ENCODE results near the gene RPL13.

The RPL13 gene

DNA sequence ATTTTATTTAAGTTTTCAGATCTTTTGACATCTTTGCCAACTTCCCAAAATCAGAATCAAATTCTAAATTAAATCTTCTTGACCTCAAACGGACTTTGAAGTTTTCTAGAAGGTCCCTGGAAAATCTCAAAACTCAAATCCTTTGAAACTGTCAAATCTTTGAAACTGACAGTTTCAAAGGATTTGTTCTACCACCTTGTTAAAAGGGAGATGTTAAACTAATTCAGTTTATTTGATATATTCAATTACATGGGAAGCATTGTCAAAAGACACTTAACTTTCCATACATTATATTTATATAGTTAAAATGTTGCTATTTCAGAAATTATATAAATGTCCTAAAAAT is 49.6 kb downstream of the RPL13 start:
- Histone ChIP-seq H3K9me2 (replicated peaks; ENCODE audit: control insufficient read depth, low read length) (no peaks in the 10 kb centered on the region), H3K4me1 (ENCODE audit: control insufficient read depth, low read length) (no peaks in the 10 kb centered on the region), H3K27me3 (ENCODE audit: control insufficient read depth, low read length) (no peaks in the 10 kb centered on the region), H3K9me3 (ENCODE audit: control insufficient read depth, insufficient read depth, low read length) (no peaks in the 10 kb centered on the region), H3K36me3 (ENCODE audit: control insufficient read depth, low read length) (no peaks in the 10 kb centered on the region), H3K27ac (ENCODE audit: low read depth, low read length) (no peak overlapping the region), H3K4me2 (ENCODE audit: low read length) (no peak overlapping the region), H3K79me2 (ENCODE audit: control insufficient read depth, low read length) (no peaks in the 10 kb centered on the region), H3K4me3 (ENCODE audit: low read length) (no peak overlapping the region), H3F3A (ENCODE audit: control insufficient read depth, insufficient read depth) (no peaks in the 10 kb centered on the region), H4K20me1 (ENCODE audit: control insufficient read depth, insufficient read depth, low read depth, low read length) (0 out of 2 replicates have a peak, but pooled peaks cover 5% of the 10 kb centered on the region)
- TF ChIP-seq, protein P1, sequence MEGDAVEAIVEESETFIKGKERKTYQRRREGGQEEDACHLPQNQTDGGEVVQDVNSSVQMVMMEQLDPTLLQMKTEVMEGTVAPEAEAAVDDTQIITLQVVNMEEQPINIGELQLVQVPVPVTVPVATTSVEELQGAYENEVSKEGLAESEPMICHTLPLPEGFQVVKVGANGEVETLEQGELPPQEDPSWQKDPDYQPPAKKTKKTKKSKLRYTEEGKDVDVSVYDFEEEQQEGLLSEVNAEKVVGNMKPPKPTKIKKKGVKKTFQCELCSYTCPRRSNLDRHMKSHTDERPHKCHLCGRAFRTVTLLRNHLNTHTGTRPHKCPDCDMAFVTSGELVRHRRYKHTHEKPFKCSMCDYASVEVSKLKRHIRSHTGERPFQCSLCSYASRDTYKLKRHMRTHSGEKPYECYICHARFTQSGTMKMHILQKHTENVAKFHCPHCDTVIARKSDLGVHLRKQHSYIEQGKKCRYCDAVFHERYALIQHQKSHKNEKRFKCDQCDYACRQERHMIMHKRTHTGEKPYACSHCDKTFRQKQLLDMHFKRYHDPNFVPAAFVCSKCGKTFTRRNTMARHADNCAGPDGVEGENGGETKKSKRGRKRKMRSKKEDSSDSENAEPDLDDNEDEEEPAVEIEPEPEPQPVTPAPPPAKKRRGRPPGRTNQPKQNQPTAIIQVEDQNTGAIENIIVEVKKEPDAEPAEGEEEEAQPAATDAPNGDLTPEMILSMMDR (IDR thresholded peaks at IDR 0.05; ENCODE audit: low read depth, low read length, poor library complexity, severe bottlenecking): no peak
- TF ChIP-seq EZH2phosphoT487 (IDR thresholded peaks at IDR 0.05; ENCODE audit: borderline replicate concordance, low read length): no peak

DNA sequence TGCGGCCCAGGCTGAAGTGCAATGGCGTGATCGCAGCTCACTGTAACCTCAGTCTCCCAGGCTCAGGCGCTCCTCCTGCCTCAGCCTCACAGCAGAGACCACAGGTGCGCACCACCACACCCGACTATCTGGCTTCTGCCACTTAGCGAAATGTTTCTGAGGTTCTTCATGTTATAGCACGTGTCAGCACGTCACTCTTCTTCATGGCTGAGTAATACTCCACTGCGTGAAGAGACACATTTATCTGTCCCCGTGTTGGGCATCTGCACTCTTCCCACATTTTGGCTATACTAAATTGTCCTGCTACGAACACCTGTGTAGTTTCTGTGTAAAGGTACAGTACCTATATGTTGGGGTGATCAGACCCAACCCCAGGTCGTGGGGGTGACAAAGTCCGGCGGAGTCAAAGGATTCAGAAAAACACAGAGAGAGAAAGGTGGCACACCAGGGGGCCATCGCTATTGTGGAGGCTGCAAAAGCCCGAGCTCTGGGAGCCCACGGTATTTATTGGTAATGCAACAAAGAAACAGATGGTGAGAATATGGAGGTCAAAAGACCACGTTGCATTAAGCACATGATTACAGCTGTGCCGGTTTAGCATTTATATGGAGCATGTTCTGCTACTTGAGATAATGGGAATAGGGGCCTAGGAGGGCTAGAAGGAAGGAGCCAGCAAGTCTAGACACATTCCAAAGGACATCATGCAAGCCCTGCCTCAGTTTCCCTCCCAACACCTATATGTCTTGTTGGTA is 52.1 kb downstream of the RPL13 start:
- Histone ChIP-seq H3K27me3 (ENCODE audit: control insufficient read depth, low read length) (no peaks in the 10 kb centered on the region), H4K20me1 (ENCODE audit: control insufficient read depth, insufficient read depth, low read depth, low read length) (0 out of 2 replicates have a peak, but pooled peaks cover 5% of the 10 kb centered on the region), H3K36me3 (ENCODE audit: control insufficient read depth, low read length) (no peaks in the 10 kb centered on the region), H3K4me2 (ENCODE audit: low read length) (no peak overlapping the region), H3K4me3 (ENCODE audit: low read length) (no peak overlapping the region), H3K9me3 (ENCODE audit: control insufficient read depth, insufficient read depth, low read length) (no peaks in the 10 kb centered on the region), H3K4me1 (ENCODE audit: control insufficient read depth, low read length) (peaks cover 12% of the 10 kb centered on the region), H3F3A (ENCODE audit: control insufficient read depth, insufficient read depth) (no peaks in the 10 kb centered on the region), H3K27ac (ENCODE audit: low read depth, low read length) (no peak overlapping the region), H3K79me2 (ENCODE audit: control insufficient read depth, low read length) (no peaks in the 10 kb centered on the region), H3K9me2 (replicated peaks; ENCODE audit: control insufficient read depth, low read length) (no peaks in the 10 kb centered on the region)
- TF ChIP-seq, protein P1 (IDR thresholded peaks at IDR 0.05; ENCODE audit: low read depth, low read length, poor library complexity, severe bottlenecking): no peak
- no peak for TF ChIP-seq EZH2phosphoT487 (IDR thresholded peaks at IDR 0.05; ENCODE audit: borderline replicate concordance, low read length)

DNA sequence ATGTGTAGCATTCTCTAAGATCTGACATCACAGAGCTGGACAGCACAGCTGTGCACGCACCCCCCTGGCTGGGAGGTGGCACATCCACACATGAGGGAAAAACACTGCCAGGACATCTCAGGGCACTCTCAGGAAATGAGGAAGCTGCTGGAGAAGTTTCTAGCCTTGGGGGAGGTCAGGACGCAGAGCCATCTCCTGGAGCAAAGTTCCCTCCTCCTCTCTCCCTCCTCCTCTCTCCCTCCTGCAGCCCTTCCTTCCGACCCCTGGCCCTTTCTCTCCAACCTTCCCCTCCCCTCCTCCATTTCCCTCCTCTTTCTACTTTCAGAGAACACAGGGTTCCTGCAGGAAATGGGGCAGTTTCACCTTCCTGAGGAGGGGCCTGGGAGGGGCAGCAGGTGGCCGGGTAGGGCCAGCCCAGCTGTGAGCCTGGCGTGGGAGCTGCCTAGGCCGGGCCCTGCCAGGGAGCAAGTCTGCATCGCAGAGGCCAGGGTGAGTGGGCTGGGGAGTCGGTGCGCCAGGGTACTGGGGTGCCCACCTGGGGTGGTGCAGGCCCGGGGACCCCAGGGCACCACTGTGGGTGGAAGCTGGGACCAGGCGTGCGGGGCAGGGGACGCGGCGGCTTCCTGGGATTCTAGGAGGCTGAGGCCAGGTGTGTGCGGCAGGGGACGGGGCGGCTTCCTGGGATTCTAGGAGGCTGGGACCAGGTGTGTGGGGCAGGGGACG is 52.9 kb downstream of the RPL13 start, which contains the start of gene DPEP1:
Gene DPEP1, plus strand, starts transcription at position 412 of the 723 bp plus-strand sequence. CDS start 16,769 bp downstream, outside the sequence.
- H3K27me3 ChIP-seq (ENCODE audit: control insufficient read depth, low read length): no peaks in the 10 kb centered on the region
- H3K9me2 ChIP-seq (replicated peaks; ENCODE audit: control insufficient read depth, low read length): no peaks in the 10 kb centered on the region
- no peaks in the 10 kb centered on the region for H3K79me2 ChIP-seq (ENCODE audit: control insufficient read depth, low read length)
- no peak within 1 kb of the TSS for H3K4me3 ChIP-seq (ENCODE audit: low read length)
- H3K4me1 ChIP-seq (ENCODE audit: control insufficient read depth, low read length): peaks cover 12% of the 10 kb centered on the region
- H4K20me1 ChIP-seq (ENCODE audit: control insufficient read depth, insufficient read depth, low read depth, low read length): 0 out of 2 replicates have a peak, but pooled peaks cover 5% of the 10 kb centered on the region
- H3K36me3 ChIP-seq (ENCODE audit: control insufficient read depth, low read length): no peaks in the 10 kb centered on the region
- TF ChIP-seq, protein P1 (IDR thresholded peaks at IDR 0.05; ENCODE audit: low read depth, low read length, poor library complexity, severe bottlenecking): no peak
- no peak for TF ChIP-seq EZH2phosphoT487 (IDR thresholded peaks at IDR 0.05; ENCODE audit: borderline replicate concordance, low read length)
- H3F3A ChIP-seq (ENCODE audit: control insufficient read depth, insufficient read depth): peaks cover 5% of the 10 kb centered on the region; the same call in 1 of the 2 replicates
- no peak within 1 kb of the TSS for H3K27ac ChIP-seq (ENCODE audit: low read depth, low read length)
- H3K4me2 ChIP-seq (ENCODE audit: low read length): no peak within 1 kb of the TSS
- no peaks in the 10 kb centered on the region for H3K9me3 ChIP-seq (ENCODE audit: control insufficient read depth, insufficient read depth, low read length)
